GM18508 (cell line): ENCODE data around the gene EIF4H.
"Not testable (repeated sequence)": the region's sequence is repeated elsewhere in the genome, so short reads cannot be mapped to it uniquely, and the experiment has no call there.

ENCODE experiments used
- ATAC-seq: cut with Tn5 transposase; IDR thresholded peaks from one replicate; pipeline ENCODE4 v1.9.1; 2021; ENCODE audit warnings: moderate number of reproducible peaks; ENCODE audit not compliant: insufficient read depth, unreplicated experiment

EIF4H gene

GRCh38 chr7:74173866-74174605 lies at the start of gene EIF4H:
TSS of gene EIF4H (plus strand) at chr7:74174356. CDS start at chr7:74174384, 28 bp downstream.
- ATAC-seq, result peak; percentile 48

GRCh38 chr7:74126220-74126880 lies 47.8 kb upstream of the EIF4H start:
- no peak for ATAC-seq

- no peak for ATAC-seq
Observed at GRCh38 chr7:74129887-74130286, 44.3 kb upstream of the EIF4H start.

- no peak for ATAC-seq
Observed at GRCh38 chr7:74130518-74130917, 43.6 kb upstream of the EIF4H start.

- no peak for ATAC-seq
Observed at GRCh38 chr7:74134117-74134620, 40.0 kb upstream of the EIF4H start.

GRCh38 chr7:74138334-74138867 lies 35.8 kb upstream of the EIF4H start:
- no peak for ATAC-seq

GRCh38 chr7:74138945-74139843 lies 35.0 kb upstream of the EIF4H start:
- no peak for ATAC-seq

GRCh38 chr7:74141705-74142104 lies 32.5 kb upstream of the EIF4H start:
- no peak for ATAC-seq

- ATAC-seq, result no peak
Observed at GRCh38 chr7:74143383-74143782, 30.8 kb upstream of the EIF4H start.

GRCh38 chr7:74148491-74148890 lies 25.7 kb upstream of the EIF4H start:
- no peak for ATAC-seq

GRCh38 chr7:74149071-74149470 lies 25.1 kb upstream of the EIF4H start:
- no peak for ATAC-seq

- no peak for ATAC-seq
Observed at GRCh38 chr7:74149603-74150002, 24.6 kb upstream of the EIF4H start.

- no peak for ATAC-seq
Observed at GRCh38 chr7:74153736-74154135, 20.4 kb upstream of the EIF4H start.

- no peak for ATAC-seq
Observed at GRCh38 chr7:74155810-74156395, 18.3 kb upstream of the EIF4H start.

- ATAC-seq, result no peak
Observed at GRCh38 chr7:74157605-74158004, 16.6 kb upstream of the EIF4H start.

GRCh38 chr7:74164985-74165456 lies 9.1 kb upstream of the EIF4H start:
- ATAC-seq, result no peak

- no peak for ATAC-seq
Observed at GRCh38 chr7:74165867-74166593, 8.1 kb upstream of the EIF4H start.

GRCh38 chr7:74167324-74167723 lies 6.8 kb upstream of the EIF4H start:
- ATAC-seq, result not testable (repeated sequence)

- no peak for ATAC-seq
Observed at GRCh38 chr7:74173074-74173473, 1.1 kb upstream of the EIF4H start.
